ENCODE measurements around the gene SCFD2. TPM values are rescaled to one million over a fixed set of nuclear protein-coding genes. Genes with fewer than 3 reads are reported as not detected.

Gene SCFD2
- polyA plus RNA-seq, 6 donors from 2014 or later, result 11.6 to 22.7 (median 19.3) TPM

DNA sequence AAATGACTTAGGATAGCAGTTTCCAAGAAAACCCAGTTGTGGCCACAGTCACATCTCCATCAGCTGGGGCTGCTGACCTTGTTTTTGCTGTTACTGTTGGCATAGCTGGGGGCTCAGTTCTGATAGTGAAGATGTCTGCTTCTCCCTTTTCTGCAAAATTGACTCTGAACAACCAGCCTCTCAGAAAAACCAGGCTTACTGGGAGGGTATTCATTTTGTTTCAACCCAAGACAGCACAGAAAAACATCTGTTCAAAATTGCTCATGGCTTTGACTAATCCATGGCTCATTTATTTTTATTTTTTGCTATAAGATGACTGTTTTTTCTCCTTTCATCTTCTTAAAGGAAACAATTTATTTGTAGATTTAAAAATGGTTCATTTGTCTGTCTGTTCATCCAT is 450.7 kb downstream of the SCFD2 start:
- Mint-ChIP-seq H3K4me1 (peaks cover 0 to 5% (median 0%) of the 10 kb centered on the region in 3 donors), H3K36me3 (no peaks in the 10 kb centered on the region), H3K9me3 (no peaks in the 10 kb centered on the region), H3K27me3 (no peaks in the 10 kb centered on the region), H3K27ac (no peak overlapping the region), H3K4me3 (no peak overlapping the region)
- ATAC-seq (ENCODE audit: low read depth in 2 of 2) (no peak), DNase-seq (no peak)

DNA sequence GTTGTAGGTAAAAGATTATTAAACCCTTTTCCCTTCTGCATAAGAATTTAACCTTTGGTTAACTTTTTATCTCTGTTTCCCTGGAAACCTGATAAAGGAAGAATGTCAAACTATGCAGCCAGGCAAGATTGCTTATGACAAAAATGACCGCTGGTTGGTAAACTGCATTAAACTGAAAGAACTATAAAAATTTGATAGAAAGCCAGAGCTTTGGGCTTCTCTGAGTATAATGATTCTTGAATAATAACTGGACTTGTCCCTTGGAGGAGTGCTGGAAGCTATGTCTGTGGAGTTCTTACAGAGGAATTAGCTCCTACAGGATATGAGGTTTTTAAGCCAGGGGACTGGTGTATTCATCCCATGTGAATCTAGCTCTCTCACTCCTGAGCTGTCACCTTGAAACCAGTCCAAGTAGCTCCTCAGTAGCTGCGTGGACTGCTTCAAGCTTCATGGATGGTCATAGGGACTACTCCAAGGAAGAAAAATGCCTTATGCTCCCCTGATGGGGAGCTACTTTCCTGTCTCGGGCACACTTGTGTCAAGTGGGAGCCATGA is 451.7 kb downstream of the SCFD2 start:
- peaks cover 0 to 5% (median 0%) of the 10 kb centered on the region in 3 donors for H3K4me1 Mint-ChIP-seq
- ATAC-seq (ENCODE audit: low read depth in 2 of 2), result no peak

DNA sequence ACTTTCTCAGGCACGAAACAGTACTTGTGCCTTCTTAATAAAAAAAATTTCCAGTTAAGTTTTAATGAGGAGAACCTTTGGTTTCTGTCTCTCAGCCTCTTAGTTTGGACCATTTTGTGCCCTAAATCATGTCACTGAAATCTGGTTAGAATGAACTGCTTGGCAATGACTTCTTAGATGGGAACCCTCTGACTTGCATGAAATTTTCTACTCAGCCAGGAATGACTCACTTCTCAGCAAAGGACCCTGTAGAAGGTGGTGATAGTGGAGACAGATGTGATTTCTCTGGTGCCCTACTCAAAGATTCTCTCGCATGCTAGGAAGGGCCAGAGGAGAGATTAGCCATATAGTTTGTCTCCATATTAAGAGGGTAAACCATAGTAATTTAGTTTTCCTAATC is 453.3 kb downstream of the SCFD2 start:
- Mint-ChIP-seq H3K36me3 (peaks cover 1 to 8% of the 10 kb centered on the region in 2 donors), H3K27ac (peak overlapping the region in 2 of 6 donors; percentile 1 to 9)
- DNase-seq, result no peak

More for the DNA sequence above, 451.7 kb downstream of the SCFD2 start:
- Mint-ChIP-seq H3K27me3 (no peaks in the 10 kb centered on the region), H3K27ac (no peak overlapping the region), H3K4me3 (no peak overlapping the region), H3K36me3 (no peaks in the 10 kb centered on the region), H3K9me3 (no peaks in the 10 kb centered on the region)
- no peak for DNase-seq

DNA sequence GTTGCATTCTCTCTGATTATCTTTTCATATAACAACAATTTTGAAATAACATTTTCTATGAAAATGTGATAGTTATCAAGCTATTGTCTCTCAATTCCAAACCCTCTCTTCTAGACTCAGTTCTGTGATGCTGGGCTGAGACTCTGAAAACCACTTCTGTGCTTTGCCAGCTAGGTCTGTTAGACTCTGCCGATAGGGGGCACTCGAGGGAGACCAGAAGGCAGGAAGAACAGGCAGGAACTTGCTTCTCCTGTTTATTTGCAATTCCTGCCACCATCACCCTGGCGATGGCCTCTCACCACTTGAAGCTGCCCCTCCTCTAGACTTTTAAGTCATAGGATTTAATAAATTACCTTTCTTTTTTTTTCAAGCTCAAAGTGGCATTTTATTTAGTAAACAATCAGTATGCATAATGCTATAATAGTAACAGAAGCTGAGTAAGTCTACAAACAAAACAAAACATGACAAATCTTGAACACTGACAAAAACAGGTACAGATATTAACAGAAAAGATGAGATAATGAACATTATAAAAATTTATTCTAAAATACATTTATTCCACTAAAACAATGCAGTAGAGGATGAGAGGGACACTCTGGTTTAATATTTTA is 454.1 kb downstream of the SCFD2 start:
- H3K4me1 Mint-ChIP-seq, result peaks cover 0 to 5% (median 0%) of the 10 kb centered on the region in 3 donors
- H3K36me3 Mint-ChIP-seq, result peaks cover 8 to 9% of the 10 kb centered on the region in 2 donors
- ATAC-seq (ENCODE audit: low read depth in 2 of 2), result peak in 1 of 2 donors; percentile 37
- no peak overlapping the region for H3K4me3 Mint-ChIP-seq
- DNase-seq, result peak; percentile 10
- H3K9me3 Mint-ChIP-seq, result no peaks in the 10 kb centered on the region
- no peaks in the 10 kb centered on the region for H3K27me3 Mint-ChIP-seq
- no peak overlapping the region for H3K27ac Mint-ChIP-seq

More for the DNA sequence above, 453.3 kb downstream of the SCFD2 start:
- Mint-ChIP-seq H3K4me3 (no peak overlapping the region), H3K27me3 (no peaks in the 10 kb centered on the region), H3K9me3 (no peaks in the 10 kb centered on the region), H3K4me1 (peaks cover 0 to 5% (median 0%) of the 10 kb centered on the region in 3 donors)
- no peak for ATAC-seq (ENCODE audit: low read depth in 2 of 2)

DNA sequence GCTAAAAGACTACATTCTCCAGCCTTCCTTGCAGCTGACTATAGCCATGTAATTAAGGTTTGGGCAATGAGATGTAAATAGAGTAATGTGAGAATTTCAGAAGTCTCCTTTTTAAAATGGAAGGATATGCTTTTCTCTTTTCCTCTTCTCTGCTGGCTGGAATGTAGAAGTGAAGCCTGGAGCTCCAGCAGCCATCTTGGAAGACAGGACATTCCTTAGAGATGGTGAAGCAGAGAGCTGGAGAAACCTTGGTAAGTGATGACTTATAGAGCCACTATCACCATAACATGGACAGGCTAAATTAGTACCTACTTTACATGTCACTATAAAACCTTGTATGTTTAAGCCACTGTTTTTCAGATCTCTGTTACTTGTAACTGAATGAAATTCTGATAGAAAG is 455.7 kb downstream of the SCFD2 start:
- ATAC-seq (ENCODE audit: low read depth in 2 of 2) (no peak), DNase-seq (no peak)
- Mint-ChIP-seq H3K27ac (no peak overlapping the region), H3K27me3 (no peaks in the 10 kb centered on the region), H3K4me1 (peaks cover 0 to 5% (median 0%) of the 10 kb centered on the region in 3 donors), H3K36me3 (peaks cover 8 to 14% of the 10 kb centered on the region in 2 donors), H3K9me3 (no peaks in the 10 kb centered on the region), H3K4me3 (no peak overlapping the region)

- no peak overlapping the region for H3K4me3 Mint-ChIP-seq
- H3K4me1 Mint-ChIP-seq, result peaks cover 0 to 5% (median 0%) of the 10 kb centered on the region in 3 donors
- H3K36me3 Mint-ChIP-seq, result peaks cover 24 to 30% of the 10 kb centered on the region in 2 donors
- H3K27ac Mint-ChIP-seq, result no peak overlapping the region
- H3K9me3 Mint-ChIP-seq, result peaks cover 0 to 2% (median 0%) of the 10 kb centered on the region in 7 donors
- no peak for ATAC-seq (ENCODE audit: low read depth in 2 of 2)
- H3K27me3 Mint-ChIP-seq, result no peaks in the 10 kb centered on the region
- DNase-seq, result no peak
These were observed 458.4 kb downstream of the SCFD2 start for GRCh38 chr4:52907510-52907909.

GRCh38 chr4:52904421-52904820 is 461.4 kb downstream of the SCFD2 start:
- DNase-seq (no peak), ATAC-seq (ENCODE audit: low read depth in 2 of 2) (no peak)
- H3K4me3 Mint-ChIP-seq, result no peak overlapping the region
- H3K36me3 Mint-ChIP-seq, result peaks cover 29 to 40% of the 10 kb centered on the region in 2 donors
- no peak overlapping the region for H3K27ac Mint-ChIP-seq
- H3K27me3 Mint-ChIP-seq, result no peaks in the 10 kb centered on the region
- H3K4me1 Mint-ChIP-seq, result no peaks in the 10 kb centered on the region
- H3K9me3 Mint-ChIP-seq, result peaks cover 0 to 5% (median 1%) of the 10 kb centered on the region in 7 donors

- no peak for ATAC-seq (ENCODE audit: low read depth in 2 of 2)
- H3K36me3 Mint-ChIP-seq, result peaks cover 26 to 40% of the 10 kb centered on the region in 2 donors
These were observed 462.6 kb downstream of the SCFD2 start for GRCh38 chr4:52903273-52903672.

DNA sequence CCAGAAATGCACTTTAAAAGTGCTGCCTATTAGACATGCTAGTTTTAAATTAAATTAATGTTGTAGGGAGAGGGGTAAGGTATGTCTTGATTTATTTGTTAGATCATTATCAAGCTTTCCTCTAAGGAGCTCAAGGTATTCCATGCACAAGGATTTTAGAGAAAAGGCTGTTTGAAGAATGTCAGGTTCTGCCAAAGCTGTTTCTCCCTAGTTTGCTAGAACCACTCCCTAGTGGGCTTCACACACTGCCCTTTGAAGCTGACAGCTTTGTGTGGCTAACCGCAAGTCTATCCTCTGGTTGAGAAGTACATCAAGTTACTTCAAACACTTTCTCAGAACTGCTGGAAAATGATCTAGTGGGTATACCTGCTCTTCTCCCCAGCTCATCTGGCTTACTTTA is 471.4 kb downstream of the SCFD2 start:
- DNase-seq, result no peak
- ATAC-seq (ENCODE audit: low read depth in 2 of 2), result no peak
- no peak overlapping the region for H3K4me3 Mint-ChIP-seq
- H3K9me3 Mint-ChIP-seq, result peaks cover 0 to 13% (median 7%) of the 10 kb centered on the region in 7 donors
- H3K27me3 Mint-ChIP-seq, result no peaks in the 10 kb centered on the region
- no peaks in the 10 kb centered on the region for H3K4me1 Mint-ChIP-seq
- H3K27ac Mint-ChIP-seq, result no peak overlapping the region
- peaks cover 0 to 14% of the 10 kb centered on the region in 2 donors for H3K36me3 Mint-ChIP-seq

More at GRCh38 chr4:52903273-52903672, 462.6 kb downstream of the SCFD2 start:
- Mint-ChIP-seq H3K27ac (peak overlapping the region in 1 of 6 donors; percentile 60), H3K4me1 (no peaks in the 10 kb centered on the region), H3K9me3 (peaks cover 0 to 9% (median 1%) of the 10 kb centered on the region in 7 donors), H3K4me3 (no peak overlapping the region), H3K27me3 (no peaks in the 10 kb centered on the region)
- DNase-seq, result no peak

GRCh38 chr4:52892880-52893279 is 473.0 kb downstream of the SCFD2 start:
- ATAC-seq (ENCODE audit: low read depth in 2 of 2) (no peak), DNase-seq (no peak)
- Mint-ChIP-seq H3K4me1 (no peaks in the 10 kb centered on the region), H3K9me3 (peaks cover 0 to 19% (median 8%) of the 10 kb centered on the region in 7 donors), H3K4me3 (no peak overlapping the region), H3K36me3 (peaks cover 9 to 23% of the 10 kb centered on the region in 2 donors), H3K27ac (peak overlapping the region in 1 of 6 donors; percentile 11), H3K27me3 (no peaks in the 10 kb centered on the region)

GRCh38 chr4:52891743-52892142 is 474.1 kb downstream of the SCFD2 start:
- no peak for ATAC-seq (ENCODE audit: low read depth in 2 of 2)
- DNase-seq, result no peak
- no peak overlapping the region for H3K4me3 Mint-ChIP-seq
- no peaks in the 10 kb centered on the region for H3K4me1 Mint-ChIP-seq
- H3K27ac Mint-ChIP-seq, result no peak overlapping the region
- H3K9me3 Mint-ChIP-seq, result peaks cover 0 to 20% (median 9%) of the 10 kb centered on the region in 7 donors
- H3K36me3 Mint-ChIP-seq, result peaks cover 16 to 28% of the 10 kb centered on the region in 2 donors
- H3K27me3 Mint-ChIP-seq, result no peaks in the 10 kb centered on the region

DNA sequence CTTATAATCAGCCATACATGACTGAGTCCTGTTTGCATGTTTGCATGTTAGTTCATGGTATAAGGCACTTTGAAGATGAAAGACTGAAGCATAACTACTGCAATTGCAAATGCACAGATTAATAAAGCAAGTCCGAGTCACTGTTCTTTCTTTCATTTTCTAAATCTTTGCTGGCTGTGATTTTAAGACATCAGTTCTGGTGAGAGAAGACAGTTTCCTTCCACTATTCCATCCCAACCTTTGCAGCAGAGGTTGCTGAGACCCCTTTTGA is 475.4 kb downstream of the SCFD2 start:
- Mint-ChIP-seq H3K36me3 (peaks cover 27 to 40% of the 10 kb centered on the region in 2 donors), H3K4me1 (no peaks in the 10 kb centered on the region), H3K4me3 (no peak overlapping the region), H3K27ac (no peak overlapping the region), H3K9me3 (peaks cover 0 to 22% (median 11%) of the 10 kb centered on the region in 7 donors), H3K27me3 (no peaks in the 10 kb centered on the region)
- ATAC-seq (ENCODE audit: low read depth in 2 of 2) (no peak), DNase-seq (no peak)

DNA sequence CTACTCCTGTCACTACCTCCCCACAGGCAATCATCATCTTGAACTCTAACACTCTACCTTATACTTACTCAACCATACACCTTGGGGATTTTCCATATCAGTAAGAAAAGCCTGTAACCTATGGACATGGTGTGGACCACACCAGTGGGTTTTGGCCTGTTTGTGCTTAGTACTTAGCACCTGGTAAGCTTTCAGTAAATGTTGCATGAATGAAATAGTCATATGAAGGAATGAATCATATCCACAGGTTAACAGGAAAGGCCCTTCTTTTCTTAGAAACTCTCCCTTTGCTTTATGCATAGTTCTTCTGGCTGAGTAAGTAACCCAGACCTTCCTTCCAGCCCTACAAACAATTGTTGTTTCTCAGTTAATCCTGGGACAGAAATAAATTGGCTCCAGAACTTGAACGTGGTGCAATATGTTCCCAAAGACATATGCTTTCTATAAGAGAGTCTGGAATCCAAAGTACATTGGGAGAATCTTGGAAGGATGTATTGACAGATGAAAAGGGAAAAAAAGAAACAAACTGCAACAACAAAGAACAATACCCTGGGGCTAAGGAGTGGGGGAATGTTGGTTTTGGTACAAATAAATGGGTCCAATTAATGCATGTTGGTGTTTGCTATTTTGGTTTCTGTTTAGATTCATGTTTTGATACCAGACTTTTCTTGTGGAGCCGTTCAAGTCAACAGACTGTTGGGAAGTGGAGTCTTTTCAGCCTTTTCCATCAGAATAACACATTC is 475.9 kb downstream of the SCFD2 start:
- no peaks in the 10 kb centered on the region for H3K4me1 Mint-ChIP-seq
- no peak overlapping the region for H3K4me3 Mint-ChIP-seq
- H3K27me3 Mint-ChIP-seq, result no peaks in the 10 kb centered on the region

DNA sequence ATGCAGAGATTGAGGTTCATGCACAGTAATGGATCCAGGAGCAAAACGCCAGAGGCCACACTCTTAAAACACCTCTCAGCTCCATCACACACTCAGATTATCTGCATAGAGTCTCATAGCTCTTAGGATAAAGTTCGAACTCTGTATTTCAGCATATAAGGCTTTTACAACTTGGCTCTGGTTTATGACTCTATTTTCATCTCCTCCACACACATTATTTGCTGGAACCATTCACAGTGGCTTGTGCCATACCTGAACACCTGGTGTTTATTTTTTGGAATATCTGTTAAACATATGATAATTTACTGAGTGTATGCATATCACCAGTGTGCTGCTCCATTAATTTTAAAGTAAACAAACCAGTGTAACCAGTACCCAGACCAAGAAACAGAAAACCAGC is 476.5 kb downstream of the SCFD2 start:
- Mint-ChIP-seq H3K9me3 (peaks cover 0 to 22% (median 11%) of the 10 kb centered on the region in 7 donors), H3K27me3 (no peaks in the 10 kb centered on the region), H3K4me3 (no peak overlapping the region), H3K36me3 (peaks cover 32 to 49% of the 10 kb centered on the region in 2 donors), H3K27ac (no peak overlapping the region), H3K4me1 (no peaks in the 10 kb centered on the region)
- no peak for ATAC-seq (ENCODE audit: low read depth in 2 of 2)
- DNase-seq, result no peak

More for the DNA sequence above, 475.9 kb downstream of the SCFD2 start:
- H3K9me3 Mint-ChIP-seq, result peaks cover 0 to 22% (median 11%) of the 10 kb centered on the region in 7 donors
- no peak for ATAC-seq (ENCODE audit: low read depth in 2 of 2)
- H3K27ac Mint-ChIP-seq, result no peak overlapping the region
- DNase-seq, result no peak
- H3K36me3 Mint-ChIP-seq, result peaks cover 32 to 45% of the 10 kb centered on the region in 2 donors

Data from naive B cell (primary cell).